ENCODE measurements around the gene ZYX.

ZYX gene

GRCh38 chr7:143358626-143359025 lies 22.5 kb upstream of the ZYX start:
- TF ChIP-seq CSRNP3 (CRISPR knock-in tag; IDR thresholded peaks at IDR 0.05): no peak
- no peak for TF ChIP-seq ISL1 (CRISPR knock-in tag; IDR thresholded peaks at IDR 0.05)
- no peak for TF ChIP-seq RARB (CRISPR knock-in tag; IDR thresholded peaks at IDR 0.05)
- TF ChIP-seq PPARA (CRISPR knock-in tag; IDR thresholded peaks at IDR 0.05; ENCODE audit: borderline replicate concordance): no peak
- TF ChIP-seq ARNTL (CRISPR knock-in tag; IDR thresholded peaks at IDR 0.05; ENCODE audit: borderline replicate concordance, low read depth): no peak
- no peak for TF ChIP-seq ZFP30 (CRISPR knock-in tag; IDR thresholded peaks at IDR 0.05)
- no peak for TF ChIP-seq ZNF8 (CRISPR knock-in tag; IDR thresholded peaks at IDR 0.05)
- no peak for TF ChIP-seq GLIS3 (CRISPR knock-in tag; IDR thresholded peaks at IDR 0.05)
- no peak for TF ChIP-seq ZNF565 (CRISPR knock-in tag; conservative IDR thresholded peaks at IDR 0.05; ENCODE audit: low read depth)
- ATAC-seq: no peak

GRCh38 chr7:143359771-143360353 lies 21.3 kb upstream of the ZYX start:
- ATAC-seq: no peak
- no peak for TF ChIP-seq ESRRG (CRISPR knock-in tag; IDR thresholded peaks at IDR 0.05)

- ATAC-seq: peak; percentile 11; the same call in 2 of the 3 replicates
- TF ChIP-seq ZC3H10 (CRISPR knock-in tag; IDR thresholded peaks at IDR 0.05) (no peak), GLIS3 (CRISPR knock-in tag; IDR thresholded peaks at IDR 0.05) (no peak), ZNF8 (CRISPR knock-in tag; IDR thresholded peaks at IDR 0.05) (no peak), CSRNP3 (CRISPR knock-in tag; IDR thresholded peaks at IDR 0.05) (no peak), ZFP30 (CRISPR knock-in tag; IDR thresholded peaks at IDR 0.05) (no peak), POU6F1 (CRISPR knock-in tag; IDR thresholded peaks at IDR 0.05; ENCODE audit: borderline replicate concordance, low read depth) (no peak), PATZ1 (CRISPR knock-in tag; IDR thresholded peaks at IDR 0.05; ENCODE audit: borderline replicate concordance) (no peak), ZFP3 (CRISPR knock-in tag; IDR thresholded peaks at IDR 0.05) (no peak), CREB5 (CRISPR knock-in tag; IDR thresholded peaks at IDR 0.05; ENCODE audit: low read depth) (no peak), TCF4 (CRISPR knock-in tag; IDR thresholded peaks at IDR 0.05; ENCODE audit: borderline replicate concordance) (no peak), OSR1 (CRISPR knock-in tag; IDR thresholded peaks at IDR 0.05) (no peak), SNAI2 (CRISPR knock-in tag; IDR thresholded peaks at IDR 0.05) (no peak), PPARA (CRISPR knock-in tag; IDR thresholded peaks at IDR 0.05; ENCODE audit: borderline replicate concordance) (no peak), ISL1 (CRISPR knock-in tag; IDR thresholded peaks at IDR 0.05) (no peak), CSDC2 (CRISPR knock-in tag; IDR thresholded peaks at IDR 0.05) (no peak), RARB (CRISPR knock-in tag; IDR thresholded peaks at IDR 0.05) (no peak), ZNF565 (CRISPR knock-in tag; conservative IDR thresholded peaks at IDR 0.05; ENCODE audit: low read depth) (no peak), ARNTL (CRISPR knock-in tag; IDR thresholded peaks at IDR 0.05; ENCODE audit: borderline replicate concordance, low read depth) (no peak)
These were observed 20.2 kb upstream of the ZYX start for GRCh38 chr7:143360788-143361551.

Measured in SK-N-SH treated with all-trans-retinoic acid at 6 μM for 48 hours (cell line).